Measurements from ENCODE around the gene FBXL17.

FBXL17 gene

GRCh38 chr5:107919969-107920368, 461.9 kb downstream of the FBXL17 start:
- no peaks in the 10 kb centered on the region for H3K36me3 ChIP-seq (ENCODE audit: insufficient read depth, low read length)
- no peaks in the 10 kb centered on the region; the same call in 1 of the 2 replicates for H3K4me1 ChIP-seq (ENCODE audit: insufficient read depth, low read length)
- H3K9ac ChIP-seq (ENCODE audit: low read depth, low read length) = no peak overlapping the region
- H3K9me3 ChIP-seq (ENCODE audit: control insufficient read depth, insufficient read depth, low read length) = no peaks in the 10 kb centered on the region

DNA sequence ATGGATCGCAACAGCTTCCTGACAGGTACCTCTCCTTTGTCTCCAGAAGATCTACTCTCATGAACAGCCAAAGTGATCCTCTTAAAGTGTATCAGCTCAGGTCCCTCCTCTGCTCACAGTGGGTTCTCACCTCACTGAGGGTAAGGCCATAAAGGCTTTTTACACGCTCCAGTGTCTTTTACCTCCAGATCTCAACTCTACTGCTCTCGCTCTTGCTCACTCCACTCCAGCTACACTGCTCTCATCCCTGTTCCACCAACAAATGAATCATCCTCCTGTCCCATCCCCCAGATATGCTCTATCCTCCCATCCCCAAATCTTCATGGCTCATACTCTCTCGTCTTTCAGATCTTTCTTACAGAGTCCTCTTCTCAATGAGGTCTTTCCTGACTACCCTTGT, 462.5 kb downstream of the FBXL17 start:
- Histone ChIP-seq H3K9ac (ENCODE audit: low read depth, low read length) (no peak overlapping the region), H3K36me3 (ENCODE audit: insufficient read depth, low read length) (no peaks in the 10 kb centered on the region), H3K4me1 (ENCODE audit: insufficient read depth, low read length) (no peaks in the 10 kb centered on the region; the same call in 1 of the 2 replicates), H3K9me3 (ENCODE audit: control insufficient read depth, insufficient read depth, low read length) (no peaks in the 10 kb centered on the region)

GRCh38 chr5:107917983-107918382, 463.9 kb downstream of the FBXL17 start:
- H3K9me3 ChIP-seq (ENCODE audit: control insufficient read depth, insufficient read depth, low read length) = no peaks in the 10 kb centered on the region
- H3K36me3 ChIP-seq (ENCODE audit: insufficient read depth, low read length) = no peaks in the 10 kb centered on the region
- H3K4me1 ChIP-seq (ENCODE audit: insufficient read depth, low read length) = no peaks in the 10 kb centered on the region; the same call in 1 of the 2 replicates
- no peak overlapping the region for H3K9ac ChIP-seq (ENCODE audit: low read depth, low read length)

DNA sequence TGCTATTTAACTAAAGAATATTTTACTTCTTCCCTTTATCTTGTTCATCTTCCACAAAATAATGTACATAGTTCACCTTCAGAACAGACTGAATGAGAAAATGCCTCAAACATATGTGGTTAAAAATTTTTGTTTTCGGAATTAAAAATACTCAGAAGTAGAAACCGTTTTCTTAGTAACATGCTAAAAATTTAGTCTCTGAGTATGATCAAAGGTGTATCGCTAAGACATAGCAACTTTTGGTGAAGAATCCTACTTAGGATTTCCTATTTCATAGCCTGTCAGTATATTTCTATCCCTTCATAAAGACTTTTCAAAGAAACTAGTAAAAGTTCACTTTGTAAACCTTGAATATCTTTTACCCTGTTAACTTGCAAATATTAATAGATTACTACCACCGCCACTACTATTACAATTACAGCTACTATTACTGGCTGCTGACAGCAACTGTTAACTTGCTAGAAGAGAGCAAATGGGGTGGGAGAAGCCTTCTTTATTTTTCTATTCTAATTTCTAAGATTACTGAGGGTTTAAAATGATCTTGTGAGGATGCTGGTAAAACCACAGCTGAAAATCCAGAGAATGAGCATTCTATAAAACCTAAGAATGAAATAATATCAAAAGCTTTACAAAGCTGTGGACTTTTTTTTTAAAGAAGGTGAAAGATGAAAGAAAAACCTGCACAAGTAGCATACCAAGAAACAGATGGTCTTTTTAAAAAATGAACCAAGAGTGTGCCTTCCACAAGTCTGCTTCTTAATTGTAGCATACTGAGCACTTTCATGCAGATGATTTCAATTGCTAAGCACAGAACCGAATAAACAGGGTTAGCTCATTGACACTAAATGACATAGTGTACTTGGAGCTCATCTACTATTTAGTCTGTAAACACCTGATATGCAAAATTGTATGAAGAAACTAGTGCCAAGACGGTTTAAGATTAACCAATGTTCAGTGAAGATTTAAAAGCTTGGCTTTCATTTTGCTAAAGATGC, 464.9 kb downstream of the FBXL17 start:
- no peak overlapping the region for H3K9ac ChIP-seq (ENCODE audit: low read depth, low read length)
- H3K4me1 ChIP-seq (ENCODE audit: insufficient read depth, low read length) = no peaks in the 10 kb centered on the region; the same call in 1 of the 2 replicates
- no peaks in the 10 kb centered on the region for H3K9me3 ChIP-seq (ENCODE audit: control insufficient read depth, insufficient read depth, low read length)
- no peaks in the 10 kb centered on the region for H3K36me3 ChIP-seq (ENCODE audit: insufficient read depth, low read length)

DNA sequence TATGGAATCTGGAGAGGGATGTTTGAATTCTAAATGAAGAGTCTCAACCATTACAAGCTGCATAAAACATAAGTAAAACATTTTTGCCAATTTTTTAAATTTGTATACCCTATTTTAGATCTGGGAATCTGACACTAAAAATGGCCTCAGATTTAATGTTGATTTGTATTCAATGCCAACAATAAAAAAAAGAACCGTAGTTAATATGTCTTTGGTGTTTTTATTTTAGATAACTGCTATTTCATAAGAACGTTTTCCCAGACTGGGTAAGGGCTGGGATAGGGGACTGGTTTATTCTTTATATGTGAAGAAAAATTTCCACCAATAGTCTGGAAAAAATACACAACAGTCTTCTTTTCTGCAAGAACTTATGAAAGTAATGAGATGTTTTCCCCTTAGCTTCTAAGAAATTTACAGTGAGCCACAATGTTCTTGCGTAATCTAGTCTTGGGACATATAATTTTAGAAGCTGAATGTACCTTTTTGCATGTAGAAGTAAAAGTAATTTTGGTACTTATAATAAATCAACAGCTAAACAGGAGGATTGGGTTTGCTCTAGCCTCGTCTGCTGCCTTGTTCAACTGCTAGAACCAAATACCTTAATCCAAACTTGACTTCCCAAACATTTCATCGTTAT, 466.6 kb downstream of the FBXL17 start:
- Histone ChIP-seq H3K4me1 (ENCODE audit: insufficient read depth, low read length) (no peaks in the 10 kb centered on the region; the same call in 1 of the 2 replicates), H3K36me3 (ENCODE audit: insufficient read depth, low read length) (no peaks in the 10 kb centered on the region), H3K9me3 (ENCODE audit: control insufficient read depth, insufficient read depth, low read length) (no peaks in the 10 kb centered on the region), H3K9ac (ENCODE audit: low read depth, low read length) (no peak overlapping the region)

GRCh38 chr5:107913494-107913893, 468.4 kb downstream of the FBXL17 start:
- no peak overlapping the region for H3K9ac ChIP-seq (ENCODE audit: low read depth, low read length)
- no peaks in the 10 kb centered on the region; the same call in 1 of the 2 replicates for H3K4me1 ChIP-seq (ENCODE audit: insufficient read depth, low read length)
- no peaks in the 10 kb centered on the region for H3K36me3 ChIP-seq (ENCODE audit: insufficient read depth, low read length)
- no peaks in the 10 kb centered on the region for H3K9me3 ChIP-seq (ENCODE audit: control insufficient read depth, insufficient read depth, low read length)

GRCh38 chr5:107900721-107901120, 481.2 kb downstream of the FBXL17 start:
- no peak overlapping the region for H3K9ac ChIP-seq (ENCODE audit: low read depth, low read length)
- H3K36me3 ChIP-seq (ENCODE audit: insufficient read depth, low read length) = no peaks in the 10 kb centered on the region
- no peaks in the 10 kb centered on the region for H3K9me3 ChIP-seq (ENCODE audit: control insufficient read depth, insufficient read depth, low read length)
- H3K4me1 ChIP-seq (ENCODE audit: insufficient read depth, low read length) = peaks cover 6% of the 10 kb centered on the region; the same call in 1 of the 2 replicates

DNA sequence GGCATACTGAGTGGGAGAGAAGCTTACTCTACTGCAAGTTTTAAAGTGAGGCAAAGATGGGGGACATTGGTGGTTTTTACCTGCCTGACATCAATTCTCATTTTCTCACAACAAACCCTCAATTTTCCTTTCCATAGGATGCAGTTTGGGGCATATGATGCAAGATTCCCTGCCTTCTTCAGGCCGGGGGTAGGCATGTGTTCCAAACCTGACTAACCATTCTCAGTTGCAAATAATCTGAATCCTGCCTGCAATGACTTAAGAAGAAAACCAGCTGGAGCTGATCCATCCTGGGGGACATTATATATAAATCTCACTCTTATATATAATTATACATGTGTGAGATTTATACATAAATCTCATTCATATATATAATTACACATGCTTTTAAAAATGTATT, 487.5 kb downstream of the FBXL17 start:
- Histone ChIP-seq H3K36me3 (ENCODE audit: insufficient read depth, low read length) (no peaks in the 10 kb centered on the region), H3K4me1 (ENCODE audit: insufficient read depth, low read length) (peaks cover 6% of the 10 kb centered on the region; the same call in 1 of the 2 replicates), H3K9me3 (ENCODE audit: control insufficient read depth, insufficient read depth, low read length) (no peaks in the 10 kb centered on the region), H3K9ac (ENCODE audit: low read depth, low read length) (no peak overlapping the region)

- H3K36me3 ChIP-seq (ENCODE audit: insufficient read depth, low read length) = no peaks in the 10 kb centered on the region
- no peaks in the 10 kb centered on the region for H3K9me3 ChIP-seq (ENCODE audit: control insufficient read depth, insufficient read depth, low read length)
- peaks cover 6% of the 10 kb centered on the region; the same call in 1 of the 2 replicates for H3K4me1 ChIP-seq (ENCODE audit: insufficient read depth, low read length)
- H3K9ac ChIP-seq (ENCODE audit: low read depth, low read length) = no peak overlapping the region
Observed at GRCh38 chr5:107893642-107894041, 488.3 kb downstream of the FBXL17 start.

DNA sequence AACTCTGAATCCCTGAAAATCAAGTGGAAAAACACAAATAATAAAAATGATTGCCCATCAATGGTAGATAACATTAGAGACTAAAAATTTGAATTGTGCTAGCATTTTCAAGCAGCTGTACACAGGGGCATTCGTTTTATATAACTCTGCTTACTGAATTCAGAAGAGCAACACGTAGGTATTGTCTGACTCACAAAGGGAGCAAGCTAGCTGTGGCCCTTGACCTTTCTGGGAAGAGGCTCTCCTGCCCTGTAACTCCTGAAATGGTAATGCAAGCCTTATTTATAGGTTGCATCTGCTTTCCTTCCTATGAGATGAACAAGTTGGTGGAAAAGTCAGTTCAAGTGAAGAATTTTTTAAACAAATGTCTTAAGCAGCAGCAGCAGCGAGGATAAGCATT, 492.5 kb downstream of the FBXL17 start:
- H3K9me3 ChIP-seq (ENCODE audit: control insufficient read depth, insufficient read depth, low read length) = no peaks in the 10 kb centered on the region
- H3K9ac ChIP-seq (ENCODE audit: low read depth, low read length) = no peak overlapping the region
- no peaks in the 10 kb centered on the region for H3K36me3 ChIP-seq (ENCODE audit: insufficient read depth, low read length)
- H3K4me1 ChIP-seq (ENCODE audit: insufficient read depth, low read length) = peaks cover 6% of the 10 kb centered on the region; the same call in 1 of the 2 replicates

DNA sequence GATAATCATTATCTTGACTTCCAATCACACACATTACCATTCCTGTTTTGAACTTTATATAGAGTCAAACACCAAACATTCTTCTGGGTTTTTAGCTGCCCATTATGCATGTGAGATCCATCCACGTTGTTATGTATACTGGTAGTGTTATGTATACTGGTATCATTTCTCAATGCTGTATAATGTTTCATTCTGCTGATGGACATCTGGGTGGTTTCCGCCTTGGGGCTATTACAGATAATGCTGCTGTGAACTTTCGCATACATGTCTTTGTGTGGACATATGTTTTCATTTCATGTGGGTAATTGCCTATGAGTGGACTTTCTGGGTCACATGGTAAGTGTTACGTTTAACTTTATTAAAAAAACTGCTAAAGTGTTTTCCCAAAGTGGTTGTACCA, 493.4 kb downstream of the FBXL17 start:
- H3K9me3 ChIP-seq (ENCODE audit: control insufficient read depth, insufficient read depth, low read length) = no peaks in the 10 kb centered on the region
- H3K4me1 ChIP-seq (ENCODE audit: insufficient read depth, low read length) = peaks cover 9% of the 10 kb centered on the region; the same call in 1 of the 2 replicates
- no peak overlapping the region for H3K9ac ChIP-seq (ENCODE audit: low read depth, low read length)
- H3K36me3 ChIP-seq (ENCODE audit: insufficient read depth, low read length) = no peaks in the 10 kb centered on the region

GRCh38 chr5:107887166-107887943, 494.5 kb downstream of the FBXL17 start:
- H3K4me1 ChIP-seq (ENCODE audit: insufficient read depth, low read length) = peaks cover 11% of the 10 kb centered on the region; the same call in 1 of the 2 replicates
- no peak overlapping the region for H3K9ac ChIP-seq (ENCODE audit: low read depth, low read length)
- no peaks in the 10 kb centered on the region for H3K36me3 ChIP-seq (ENCODE audit: insufficient read depth, low read length)
- H3K9me3 ChIP-seq (ENCODE audit: control insufficient read depth, insufficient read depth, low read length) = no peaks in the 10 kb centered on the region

GRCh38 chr5:107885601-107886000, 496.3 kb downstream of the FBXL17 start:
- Histone ChIP-seq H3K9me3 (ENCODE audit: control insufficient read depth, insufficient read depth, low read length) (no peaks in the 10 kb centered on the region), H3K9ac (ENCODE audit: low read depth, low read length) (no peak overlapping the region), H3K36me3 (ENCODE audit: insufficient read depth, low read length) (no peaks in the 10 kb centered on the region), H3K4me1 (ENCODE audit: insufficient read depth, low read length) (peaks cover 11% of the 10 kb centered on the region; the same call in 1 of the 2 replicates)

DNA sequence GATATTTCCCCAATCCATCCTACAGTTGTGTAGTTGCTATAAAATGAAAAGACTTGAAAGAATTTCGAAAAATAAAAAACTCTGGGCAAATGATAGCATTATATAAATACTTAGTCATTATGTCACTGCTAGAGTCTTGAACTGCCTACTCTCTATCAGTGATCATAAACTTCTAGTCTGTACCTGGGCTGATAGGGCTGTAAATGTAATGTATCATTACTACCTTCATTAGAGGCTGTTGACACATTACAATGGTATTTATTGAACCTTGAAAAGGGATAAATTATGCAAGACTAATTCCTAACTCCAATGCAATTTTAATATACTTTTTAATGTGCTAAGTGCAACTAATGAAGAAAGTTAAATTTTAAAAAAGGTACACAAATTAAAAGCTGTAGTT, 497.0 kb downstream of the FBXL17 start:
- peaks cover 11% of the 10 kb centered on the region; the same call in 1 of the 2 replicates for H3K4me1 ChIP-seq (ENCODE audit: insufficient read depth, low read length)
- no peak overlapping the region for H3K9ac ChIP-seq (ENCODE audit: low read depth, low read length)
- H3K36me3 ChIP-seq (ENCODE audit: insufficient read depth, low read length) = no peaks in the 10 kb centered on the region
- H3K9me3 ChIP-seq (ENCODE audit: control insufficient read depth, insufficient read depth, low read length) = no peaks in the 10 kb centered on the region

All from ES-I3 (cell line).